ENCODE data around the gene DLGAP1. TPM values are rescaled to one million over a fixed set of nuclear protein-coding genes. Genes with fewer than 3 reads are reported as not detected.
"Not testable (repeated sequence)": the region's sequence is repeated elsewhere in the genome, so short reads cannot be mapped to it uniquely, and the experiment has no call there.

The DLGAP1 gene
- total RNA-seq, 1 donor from 2014 or later, result 11.5 TPM

DNA sequence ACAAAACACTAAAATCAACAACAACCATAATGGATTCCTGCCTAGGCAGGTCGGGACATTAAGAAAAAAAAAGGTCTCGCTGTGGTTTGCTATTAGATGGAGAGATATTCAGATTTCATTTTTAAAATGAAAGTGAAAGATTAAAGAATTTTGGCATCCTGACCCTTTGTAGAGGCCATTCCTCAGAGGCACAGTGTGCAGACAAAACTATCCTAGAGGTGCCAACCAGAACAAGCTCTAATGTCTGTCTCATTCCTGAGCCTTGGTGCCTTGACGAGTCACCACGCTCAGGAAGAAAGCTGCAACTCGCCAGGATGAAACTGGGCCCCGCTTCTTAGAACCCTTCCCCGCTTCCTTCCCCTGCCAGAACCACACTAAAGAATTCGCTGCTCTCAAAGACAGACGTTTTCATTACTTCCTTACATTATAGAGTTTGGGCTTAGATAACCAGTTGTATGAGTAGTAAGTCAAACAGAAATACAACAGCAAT lies 849.1 kb downstream of the DLGAP1 start:
- no peaks in the 10 kb centered on the region for H3K9me3 Mint-ChIP-seq
- H3K4me3 Mint-ChIP-seq, result no peak overlapping the region
- no peaks in the 10 kb centered on the region for H3K27me3 Mint-ChIP-seq (ENCODE audit: low read depth)
- no peak for DNase-seq (ENCODE audit: low read depth, low spot score)
- peaks cover 24% of the 10 kb centered on the region for H3K4me1 Mint-ChIP-seq
- no peaks in the 10 kb centered on the region for H3K36me3 Mint-ChIP-seq (ENCODE audit: low read depth)
- no peak overlapping the region for H3K27ac Mint-ChIP-seq (ENCODE audit: unreplicated experiment)
- TF ChIP-seq, protein P1, sequence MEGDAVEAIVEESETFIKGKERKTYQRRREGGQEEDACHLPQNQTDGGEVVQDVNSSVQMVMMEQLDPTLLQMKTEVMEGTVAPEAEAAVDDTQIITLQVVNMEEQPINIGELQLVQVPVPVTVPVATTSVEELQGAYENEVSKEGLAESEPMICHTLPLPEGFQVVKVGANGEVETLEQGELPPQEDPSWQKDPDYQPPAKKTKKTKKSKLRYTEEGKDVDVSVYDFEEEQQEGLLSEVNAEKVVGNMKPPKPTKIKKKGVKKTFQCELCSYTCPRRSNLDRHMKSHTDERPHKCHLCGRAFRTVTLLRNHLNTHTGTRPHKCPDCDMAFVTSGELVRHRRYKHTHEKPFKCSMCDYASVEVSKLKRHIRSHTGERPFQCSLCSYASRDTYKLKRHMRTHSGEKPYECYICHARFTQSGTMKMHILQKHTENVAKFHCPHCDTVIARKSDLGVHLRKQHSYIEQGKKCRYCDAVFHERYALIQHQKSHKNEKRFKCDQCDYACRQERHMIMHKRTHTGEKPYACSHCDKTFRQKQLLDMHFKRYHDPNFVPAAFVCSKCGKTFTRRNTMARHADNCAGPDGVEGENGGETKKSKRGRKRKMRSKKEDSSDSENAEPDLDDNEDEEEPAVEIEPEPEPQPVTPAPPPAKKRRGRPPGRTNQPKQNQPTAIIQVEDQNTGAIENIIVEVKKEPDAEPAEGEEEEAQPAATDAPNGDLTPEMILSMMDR (conservative IDR thresholded peaks at IDR 0.05), result no peak

DNA sequence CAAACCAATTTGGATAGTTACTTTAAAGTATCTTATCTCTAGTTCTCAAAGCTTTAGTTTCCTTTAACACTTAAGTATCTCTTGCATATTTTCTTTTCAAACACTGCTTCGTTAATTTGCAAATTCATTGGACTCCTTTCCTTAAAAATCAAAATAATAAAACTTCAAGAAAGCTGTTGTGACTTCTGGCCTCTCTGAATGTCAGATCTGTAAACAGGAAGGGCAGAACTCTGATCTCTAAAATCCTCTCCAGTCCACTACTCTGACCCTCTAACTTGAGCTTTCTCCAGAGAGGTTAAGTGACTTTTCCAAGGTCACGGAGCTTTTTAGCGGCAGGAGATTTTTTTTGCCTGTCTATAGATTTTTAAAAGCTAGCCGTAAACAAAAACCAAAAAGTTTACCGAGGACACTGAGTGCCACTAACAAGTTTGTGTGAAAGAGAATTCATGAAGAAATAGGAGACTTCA lies 849.6 kb downstream of the DLGAP1 start:
- Mint-ChIP-seq H3K9me3 (no peaks in the 10 kb centered on the region), H3K36me3 (ENCODE audit: low read depth) (no peaks in the 10 kb centered on the region), H3K4me3 (no peak overlapping the region), H3K4me1 (peaks cover 24% of the 10 kb centered on the region), H3K27ac (ENCODE audit: unreplicated experiment) (no peak overlapping the region), H3K27me3 (ENCODE audit: low read depth) (no peaks in the 10 kb centered on the region)
- DNase-seq (ENCODE audit: low read depth, low spot score), result no peak
- TF ChIP-seq, protein P1 (conservative IDR thresholded peaks at IDR 0.05), result no peak

DNA sequence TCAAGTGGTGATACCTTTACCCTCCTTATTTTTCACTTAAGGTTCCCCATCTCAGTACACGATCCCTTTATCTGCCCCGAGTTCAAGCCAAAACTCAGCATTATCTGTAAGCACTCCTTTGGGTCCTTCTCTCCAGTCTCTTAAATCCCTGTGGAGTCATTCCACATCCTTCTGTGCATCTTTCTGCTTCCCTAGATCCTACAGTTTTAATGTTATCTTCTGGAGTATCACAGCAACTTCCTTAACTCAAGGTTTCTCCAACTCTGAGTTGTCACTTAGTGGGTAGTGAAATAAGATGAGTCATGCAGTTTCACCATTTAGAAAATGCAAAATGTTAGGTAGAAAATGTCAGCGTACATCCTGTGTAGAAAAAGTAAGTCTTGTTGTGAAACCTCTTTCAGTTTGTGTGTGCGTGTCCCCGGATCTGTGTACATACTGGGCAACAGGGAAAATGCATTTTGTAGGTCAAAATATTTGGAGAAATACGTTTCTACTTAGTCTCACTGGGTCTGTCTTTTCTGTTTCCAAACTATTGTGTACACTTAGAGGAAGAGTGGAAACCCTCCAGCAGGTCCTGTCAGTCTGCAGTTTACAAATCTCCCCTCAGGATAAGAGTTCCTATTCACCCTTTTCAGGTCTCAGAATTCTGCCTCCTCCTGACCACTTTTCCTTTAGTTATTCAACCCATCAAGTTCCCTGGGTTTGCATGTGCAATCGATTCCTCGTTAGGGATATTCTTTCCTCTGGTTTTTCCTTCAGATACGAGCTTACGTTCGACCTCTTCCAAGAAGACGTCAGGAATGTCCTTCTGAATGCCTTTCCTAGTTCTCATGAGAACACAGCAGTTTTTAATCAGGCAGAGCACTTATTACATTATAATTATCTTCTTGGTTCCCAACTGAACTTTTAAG lies 850.4 kb downstream of the DLGAP1 start:
- Mint-ChIP-seq H3K4me1 (peaks cover 21% of the 10 kb centered on the region), H3K36me3 (ENCODE audit: low read depth) (no peaks in the 10 kb centered on the region), H3K9me3 (no peaks in the 10 kb centered on the region), H3K27ac (ENCODE audit: unreplicated experiment) (no peak overlapping the region), H3K4me3 (no peak overlapping the region), H3K27me3 (ENCODE audit: low read depth) (no peaks in the 10 kb centered on the region)
- TF ChIP-seq, protein P1 (conservative IDR thresholded peaks at IDR 0.05), result no peak
- DNase-seq (ENCODE audit: low read depth, low spot score), result no peak

DNA sequence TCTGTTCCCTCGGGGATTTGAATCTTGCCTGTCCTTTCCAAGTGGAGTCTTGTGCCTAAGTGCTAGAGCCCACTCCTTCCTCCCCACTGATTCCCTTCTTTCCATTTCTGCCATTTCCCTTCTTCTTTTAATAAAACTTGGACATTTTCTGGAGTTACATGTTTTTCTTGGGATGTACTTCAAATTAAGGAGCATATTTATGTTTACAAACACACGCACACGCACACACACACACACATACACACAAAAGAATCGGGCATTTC lies 850.9 kb downstream of the DLGAP1 start:
- H3K4me1 Mint-ChIP-seq, result peaks cover 16% of the 10 kb centered on the region
- DNase-seq (ENCODE audit: low read depth, low spot score), result no peak
- TF ChIP-seq, protein P1 (conservative IDR thresholded peaks at IDR 0.05), result no peak
- H3K9me3 Mint-ChIP-seq, result no peaks in the 10 kb centered on the region
- no peak overlapping the region for H3K4me3 Mint-ChIP-seq
- H3K27ac Mint-ChIP-seq (ENCODE audit: unreplicated experiment), result no peak overlapping the region
- no peaks in the 10 kb centered on the region for H3K27me3 Mint-ChIP-seq (ENCODE audit: low read depth)
- H3K36me3 Mint-ChIP-seq (ENCODE audit: low read depth), result no peaks in the 10 kb centered on the region

DNA sequence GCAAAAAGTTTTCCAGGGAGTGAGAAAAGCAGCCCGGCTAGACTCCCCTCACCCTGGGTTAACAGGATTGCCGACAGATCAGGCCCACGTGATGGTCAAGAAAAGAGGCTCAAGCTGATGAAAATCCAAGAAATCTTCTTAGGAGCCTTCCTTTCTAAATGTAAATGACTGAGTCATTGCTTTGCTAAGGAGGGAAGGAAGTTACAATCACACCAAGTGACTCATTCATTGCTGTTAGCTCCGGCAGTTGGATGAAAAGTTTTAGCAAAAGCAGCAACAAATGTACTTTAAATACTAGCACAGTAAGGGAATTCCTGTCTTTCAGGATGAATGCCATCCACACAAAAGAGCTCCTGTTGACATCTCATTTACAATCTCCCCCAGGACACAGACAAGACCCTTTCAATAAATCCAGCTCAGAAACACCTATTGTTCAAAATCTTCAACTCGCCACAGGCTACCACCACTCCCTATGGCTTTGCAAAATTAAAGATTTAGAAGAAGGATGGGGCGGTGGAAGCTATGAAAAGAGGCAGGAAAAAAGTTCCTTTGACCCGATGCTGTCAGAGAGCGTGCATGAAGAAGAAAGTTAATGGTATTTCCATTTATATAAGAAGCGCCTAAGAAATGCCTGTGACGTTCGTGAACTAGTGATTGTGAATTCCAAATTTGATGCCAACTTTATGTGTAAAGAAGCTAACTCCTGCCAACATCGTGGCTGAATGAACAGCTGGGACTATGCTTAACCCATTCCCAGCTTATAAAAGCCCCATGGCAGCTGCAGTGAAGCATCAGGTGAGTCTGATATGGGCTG lies 851.5 kb downstream of the DLGAP1 start:
- no peaks in the 10 kb centered on the region for H3K36me3 Mint-ChIP-seq (ENCODE audit: low read depth)
- peaks cover 16% of the 10 kb centered on the region for H3K4me1 Mint-ChIP-seq
- no peak overlapping the region for H3K27ac Mint-ChIP-seq (ENCODE audit: unreplicated experiment)
- no peak for DNase-seq (ENCODE audit: low read depth, low spot score)
- TF ChIP-seq, protein P1 (conservative IDR thresholded peaks at IDR 0.05), result no peak
- no peak overlapping the region for H3K4me3 Mint-ChIP-seq
- H3K27me3 Mint-ChIP-seq (ENCODE audit: low read depth), result no peaks in the 10 kb centered on the region
- no peaks in the 10 kb centered on the region for H3K9me3 Mint-ChIP-seq

DNA sequence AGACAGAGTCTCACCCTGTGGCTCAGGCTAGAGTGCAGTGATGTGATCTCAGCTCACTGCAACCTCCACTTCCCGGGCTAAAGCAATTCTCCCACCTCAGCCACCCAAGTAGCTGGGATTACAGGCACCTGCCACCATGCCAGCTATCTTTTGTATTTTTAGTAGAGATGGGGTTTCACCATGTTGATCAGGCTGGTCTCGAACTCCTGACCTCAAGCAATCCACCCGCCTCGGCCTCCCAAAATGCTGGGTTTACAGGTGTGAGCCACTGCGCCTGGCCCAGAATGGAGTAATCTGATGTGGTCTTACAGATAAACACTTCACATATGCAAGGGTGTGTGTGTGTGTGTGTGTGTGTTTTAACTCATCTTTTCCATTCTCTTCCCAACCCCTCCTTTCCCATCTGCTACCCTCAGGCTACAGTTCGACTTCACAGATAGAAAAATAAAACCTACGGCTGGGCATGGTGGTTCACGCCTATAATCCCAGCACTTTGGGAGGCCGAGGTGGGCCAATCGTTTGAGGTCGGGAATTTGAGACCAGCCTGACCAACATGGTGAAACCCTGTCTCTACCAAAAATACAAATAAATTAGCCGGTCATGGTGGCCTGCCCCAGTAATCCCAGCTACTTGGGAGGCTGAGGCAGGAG lies 853.9 kb downstream of the DLGAP1 start:
- not testable (repeated sequence) for H3K36me3 Mint-ChIP-seq (ENCODE audit: low read depth); H3K4me3 Mint-ChIP-seq; H3K9me3 Mint-ChIP-seq; DNase-seq (ENCODE audit: low read depth, low spot score); H3K27me3 Mint-ChIP-seq (ENCODE audit: low read depth)
- Mint-ChIP-seq H3K27ac (ENCODE audit: unreplicated experiment) (peak overlapping the region; percentile 20), H3K4me1 (peaks cover 22% of the 10 kb centered on the region)
